ENCODE measurements around the gene CEP112. TPM values are rescaled to one million over a fixed set of nuclear protein-coding genes. Genes with fewer than 3 reads are reported as not detected.

Gene CEP112
- total and polyA plus RNA-seq, 2 of the 4 experiments (the other 2 are of a cell fraction), result 2.5 to 5.6 TPM

DNA sequence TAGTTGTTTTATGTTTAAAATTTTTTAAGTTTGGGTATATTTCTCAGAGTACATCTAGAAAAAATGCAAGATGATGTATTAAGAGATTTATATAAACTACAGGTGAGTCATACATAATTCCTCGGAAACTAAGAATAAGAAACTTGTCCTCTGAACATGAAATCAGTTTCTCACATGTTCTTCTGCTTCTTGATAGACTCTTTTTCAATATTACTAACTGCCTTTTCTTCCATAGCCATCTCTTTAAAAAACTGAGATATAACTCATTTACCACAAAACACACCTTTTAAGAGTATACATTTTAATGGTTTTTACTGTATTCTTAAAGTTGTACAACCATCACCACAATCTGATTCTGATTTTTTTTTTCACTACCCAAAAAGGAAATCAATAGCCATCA lies 392.1 kb downstream of the CEP112 start:
- no peak overlapping the region for H3K56ac ChIP-seq (ENCODE audit: extremely low read depth, insufficient read depth, low read length)
- H2BK120ac ChIP-seq (ENCODE audit: low read depth, low read length), result no peak overlapping the region
- no peak overlapping the region for H2AFZ ChIP-seq (replicated peaks; ENCODE audit: low read length, poor library complexity)
- no peak overlapping the region for H4K5ac ChIP-seq (ENCODE audit: low read depth, low read length)
- ATAC-seq (ENCODE audit: low read depth) (no peak), DNase-seq (peak; percentile 28)
- no peak for TF ChIP-seq MXI1 (IDR thresholded peaks at IDR 0.05; ENCODE audit: borderline replicate concordance, low read depth, low read length)
- TF ChIP-seq CEBPB (IDR thresholded peaks at IDR 0.05; ENCODE audit: low read depth, low read length), result no peak
- no peak for TF ChIP-seq SMC3 (IDR thresholded peaks at IDR 0.05; ENCODE audit: low read depth, low read length)
- TF ChIP-seq, protein P1, sequence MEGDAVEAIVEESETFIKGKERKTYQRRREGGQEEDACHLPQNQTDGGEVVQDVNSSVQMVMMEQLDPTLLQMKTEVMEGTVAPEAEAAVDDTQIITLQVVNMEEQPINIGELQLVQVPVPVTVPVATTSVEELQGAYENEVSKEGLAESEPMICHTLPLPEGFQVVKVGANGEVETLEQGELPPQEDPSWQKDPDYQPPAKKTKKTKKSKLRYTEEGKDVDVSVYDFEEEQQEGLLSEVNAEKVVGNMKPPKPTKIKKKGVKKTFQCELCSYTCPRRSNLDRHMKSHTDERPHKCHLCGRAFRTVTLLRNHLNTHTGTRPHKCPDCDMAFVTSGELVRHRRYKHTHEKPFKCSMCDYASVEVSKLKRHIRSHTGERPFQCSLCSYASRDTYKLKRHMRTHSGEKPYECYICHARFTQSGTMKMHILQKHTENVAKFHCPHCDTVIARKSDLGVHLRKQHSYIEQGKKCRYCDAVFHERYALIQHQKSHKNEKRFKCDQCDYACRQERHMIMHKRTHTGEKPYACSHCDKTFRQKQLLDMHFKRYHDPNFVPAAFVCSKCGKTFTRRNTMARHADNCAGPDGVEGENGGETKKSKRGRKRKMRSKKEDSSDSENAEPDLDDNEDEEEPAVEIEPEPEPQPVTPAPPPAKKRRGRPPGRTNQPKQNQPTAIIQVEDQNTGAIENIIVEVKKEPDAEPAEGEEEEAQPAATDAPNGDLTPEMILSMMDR (conservative IDR thresholded peaks at IDR 0.05; ENCODE audit: low read depth, low read length), result no peak
- no peak for TF ChIP-seq USF2 (IDR thresholded peaks at IDR 0.05; ENCODE audit: low read depth, low read length)
- no peak for TF ChIP-seq FOS (IDR thresholded peaks at IDR 0.05; ENCODE audit: low read depth, low read length)
- TF ChIP-seq RAD21 (IDR thresholded peaks at IDR 0.05; ENCODE audit: low read length), result no peak
- no peak for TF ChIP-seq POLR2A (IDR thresholded peaks at IDR 0.05; ENCODE audit: low read depth, low read length)
- no peak for TF ChIP-seq MAZ (IDR thresholded peaks at IDR 0.05; ENCODE audit: borderline replicate concordance, low read depth, low read length)
- no peak for TF ChIP-seq CHD1 (IDR thresholded peaks at IDR 0.05; ENCODE audit: low read depth, low read length)
- TF ChIP-seq RCOR1 (IDR thresholded peaks at IDR 0.05; ENCODE audit: insufficient replicate concordance, low read length), result no peak
- TF ChIP-seq MAFK (IDR thresholded peaks at IDR 0.05; ENCODE audit: low read depth, low read length), result no peak
- TF ChIP-seq NFE2L2 (IDR thresholded peaks at IDR 0.05; ENCODE audit: low read depth, low read length), result no peak
- TF ChIP-seq RFX5 (IDR thresholded peaks at IDR 0.05; ENCODE audit: low read depth, low read length), result no peak
- TF ChIP-seq, protein P2, sequence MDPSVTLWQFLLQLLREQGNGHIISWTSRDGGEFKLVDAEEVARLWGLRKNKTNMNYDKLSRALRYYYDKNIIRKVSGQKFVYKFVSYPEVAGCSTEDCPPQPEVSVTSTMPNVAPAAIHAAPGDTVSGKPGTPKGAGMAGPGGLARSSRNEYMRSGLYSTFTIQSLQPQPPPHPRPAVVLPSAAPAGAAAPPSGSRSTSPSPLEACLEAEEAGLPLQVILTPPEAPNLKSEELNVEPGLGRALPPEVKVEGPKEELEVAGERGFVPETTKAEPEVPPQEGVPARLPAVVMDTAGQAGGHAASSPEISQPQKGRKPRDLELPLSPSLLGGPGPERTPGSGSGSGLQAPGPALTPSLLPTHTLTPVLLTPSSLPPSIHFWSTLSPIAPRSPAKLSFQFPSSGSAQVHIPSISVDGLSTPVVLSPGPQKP (IDR thresholded peaks at IDR 0.05; ENCODE audit: borderline replicate concordance, low read depth, low read length), result no peak
- no peak for TF ChIP-seq BHLHE40 (IDR thresholded peaks at IDR 0.05; ENCODE audit: low read depth, low read length)
- no peak overlapping the region for H2AK9ac ChIP-seq (replicated peaks; ENCODE audit: low read depth, low read length, poor library complexity)
- H3K79me1 ChIP-seq (ENCODE audit: low read depth in 1 of 2, low read length in 2 of 2), result no peaks in the 10 kb centered on the region
- no peak overlapping the region for H4K8ac ChIP-seq (ENCODE audit: low read depth in 2 of 2, low read length in 2 of 2)
- in situ Hi-C loops (cut with MboI; ENCODE audit: low sequenced_read_pairs), result no loop called here
- no peaks in the 10 kb centered on the region for H3K9me1 ChIP-seq (ENCODE audit: insufficient read depth, low read length)
- no peaks in the 10 kb centered on the region for H3K4me1 ChIP-seq (ENCODE audit: control insufficient read depth, insufficient read depth, low read length)
- no peaks in the 10 kb centered on the region for H3K27me3 ChIP-seq (ENCODE audit: control insufficient read depth, insufficient read depth, low read length)
- ChIA-PET POLR2A (ENCODE audit: unreplicated experiment) (no interaction called here), CTCF (no interaction called here)
- H3K27ac ChIP-seq (ENCODE audit: insufficient read depth, low read length), result no peak overlapping the region
- intact Hi-C loops (cut with micrococcal nuclease), result no loop called here
- no peak overlapping the region for H3K9ac ChIP-seq (ENCODE audit: low read depth, low read length)
- H3K18ac ChIP-seq (ENCODE audit: low read depth, low read length), result no peak overlapping the region
- no peak overlapping the region for H3K4me2 ChIP-seq (ENCODE audit: low read depth, low read length)
- no CpG with 5 or more reads among the region's 1 CpG for WGBS, 2 experiments (ENCODE audit: extremely low coverage in 2 of 2, insufficient read length in 1 of 2)
- H3K23ac ChIP-seq (ENCODE audit: low read depth, low read length), result no peak overlapping the region
- H3K14ac ChIP-seq (replicated peaks; ENCODE audit: low read depth, low read length), result no peak overlapping the region
- dilution Hi-C loops (cut with HindIII; ENCODE audit: low sequenced_read_pairs, unreplicated experiment), result no loop called here
- H2AK5ac ChIP-seq (ENCODE audit: low read depth, low read length), result no peak overlapping the region
- H4K20me1 ChIP-seq (ENCODE audit: insufficient read depth, low read length), result no peaks in the 10 kb centered on the region
- H4K91ac ChIP-seq (ENCODE audit: insufficient read depth, low read depth, low read length), result no peak overlapping the region
- no peak overlapping the region for H2BK5ac ChIP-seq (ENCODE audit: low read depth, low read length, poor library complexity, severe bottlenecking)
- no peak overlapping the region for H3K4me3 ChIP-seq (ENCODE audit: insufficient read depth, low read depth, low read length)
- no peak overlapping the region for H3K4ac ChIP-seq (ENCODE audit: low read depth, low read length)
- H2BK20ac ChIP-seq (ENCODE audit: low read depth, low read length), result no peak overlapping the region
- no TSS peak for BruUV-seq (replicated peaks)
- peaks cover 11% of the 10 kb centered on the region for H3K9me3 ChIP-seq (ENCODE audit: control insufficient read depth, insufficient read depth, low read length)
- no peaks in the 10 kb centered on the region for H3K36me3 ChIP-seq (ENCODE audit: control insufficient read depth, insufficient read depth, low read length)
- no peak overlapping the region for H2BK15ac ChIP-seq (ENCODE audit: low read depth, low read length)

Measured in IMR-90 (cell line).